ENCODE data around the gene MORN1.

MORN1 gene

GRCh38 chr1:2415337-2415736 lies 24.0 kb upstream of the MORN1 start:
- CTCF ChIA-PET: interaction anchor here (0.7 to 2.5 kb wide), 15 partner anchors 12 to 371 kb away, joined by 3 to 11 read pairs (median 5); partner anchors contain the start of genes FAAP20, PANK4 and TNFRSF14
- Mint-ChIP-seq H3K9me3 (no peaks in the 10 kb centered on the region), H3K36me3 (peaks cover 7% of the 10 kb centered on the region), H3K27me3 (no peaks in the 10 kb centered on the region), H3K4me1 (peaks cover 55% of the 10 kb centered on the region), H3K27ac (peak overlapping the region; percentile 90), H3K4me3 (peak overlapping the region; percentile 80)
- no peak for DNase-seq

- Mint-ChIP-seq H3K4me3 (peak overlapping the region; percentile 80), H3K36me3 (peaks cover 7% of the 10 kb centered on the region), H3K4me1 (peaks cover 56% of the 10 kb centered on the region), H3K27ac (peak overlapping the region; percentile 90), H3K9me3 (no peaks in the 10 kb centered on the region), H3K27me3 (no peaks in the 10 kb centered on the region)
- peak; percentile 89 for DNase-seq
- CTCF ChIA-PET: interaction anchor here (0.6 to 2.5 kb wide), 7 partner anchors 110 to 372 kb away, joined by 3 to 14 read pairs (median 6); partner anchors contain the start of genes FAAP20 and PANK4
Observed at GRCh38 chr1:2414297-2414958, 23.1 kb upstream of the MORN1 start.

- Mint-ChIP-seq H3K4me3 (peak overlapping the region; percentile 80), H3K27me3 (no peaks in the 10 kb centered on the region), H3K36me3 (peaks cover 7% of the 10 kb centered on the region), H3K27ac (peak overlapping the region; percentile 90), H3K4me1 (peaks cover 51% of the 10 kb centered on the region), H3K9me3 (no peaks in the 10 kb centered on the region)
- CTCF ChIA-PET: interaction anchor here (1.0 to 1.7 kb wide), 6 partner anchors 22 to 219 kb away, joined by 3 to 16 read pairs (median 8); partner anchors contain the start of genes FAAP20, MORN1 and RER1
- DNase-seq: peak; percentile 34
Observed at GRCh38 chr1:2413495-2414296, 22.3 kb upstream of the MORN1 start.

GRCh38 chr1:2412773-2413494 lies 21.6 kb upstream of the MORN1 start:
- no peaks in the 10 kb centered on the region for H3K9me3 Mint-ChIP-seq
- H3K4me1 Mint-ChIP-seq: peaks cover 47% of the 10 kb centered on the region
- H3K4me3 Mint-ChIP-seq: peak overlapping the region; percentile 81
- H3K27ac Mint-ChIP-seq: peak overlapping the region; percentile 90
- peaks cover 7% of the 10 kb centered on the region for H3K36me3 Mint-ChIP-seq
- H3K27me3 Mint-ChIP-seq: no peaks in the 10 kb centered on the region
- DNase-seq: no peak
- CTCF ChIA-PET: interaction anchor here (0.6 to 1.7 kb wide), 5 partner anchors 22 to 218 kb away, joined by 3 to 16 read pairs (median 3); partner anchors contain the start of genes FAAP20, MORN1 and RER1

- no peaks in the 10 kb centered on the region for H3K9me3 Mint-ChIP-seq
- DNase-seq: peak; percentile 99
- CTCF ChIA-PET: interaction anchor here (0.6 to 1.7 kb wide), 3 partner anchors 31 to 217 kb away, joined by 3 to 16 read pairs (median 9); partner anchors contain the start of gene FAAP20
- H3K4me1 Mint-ChIP-seq: peaks cover 46% of the 10 kb centered on the region
- H3K4me3 Mint-ChIP-seq: peak within 1 kb of the TSS; percentile 84
- H3K27me3 Mint-ChIP-seq: no peaks in the 10 kb centered on the region
- peak within 1 kb of the TSS; percentile 90 for H3K27ac Mint-ChIP-seq
- H3K36me3 Mint-ChIP-seq: peaks cover 7% of the 10 kb centered on the region
Observed at GRCh38 chr1:2412395-2412772, 21.0 kb upstream of the MORN1 start, which contains the start of gene PEX10. Gene PEX10, minus strand, starts transcription at chr1:2412564. Its CDS starts 62 bp downstream, at chr1:2412502.

- DNase-seq: no peak
- Mint-ChIP-seq H3K4me3 (peak overlapping the region; percentile 84), H3K9me3 (no peaks in the 10 kb centered on the region), H3K36me3 (peaks cover 7% of the 10 kb centered on the region), H3K27ac (peak overlapping the region; percentile 86), H3K4me1 (peaks cover 41% of the 10 kb centered on the region), H3K27me3 (no peaks in the 10 kb centered on the region)
- CTCF ChIA-PET: no interaction called here
Observed at GRCh38 chr1:2411801-2412394, 20.5 kb upstream of the MORN1 start.

- H3K4me3 Mint-ChIP-seq: no peak overlapping the region
- H3K27ac Mint-ChIP-seq: no peak overlapping the region
- peaks cover 13% of the 10 kb centered on the region for H3K36me3 Mint-ChIP-seq
- H3K4me1 Mint-ChIP-seq: peaks cover 21% of the 10 kb centered on the region
- no peaks in the 10 kb centered on the region for H3K9me3 Mint-ChIP-seq
- CTCF ChIA-PET: no interaction called here
- H3K27me3 Mint-ChIP-seq: no peaks in the 10 kb centered on the region
- DNase-seq: no peak
Observed at GRCh38 chr1:2409745-2410144, 18.4 kb upstream of the MORN1 start.

- peak overlapping the region; percentile 45 for H3K27ac Mint-ChIP-seq
- H3K36me3 Mint-ChIP-seq: peaks cover 15% of the 10 kb centered on the region
- H3K9me3 Mint-ChIP-seq: no peaks in the 10 kb centered on the region
- H3K27me3 Mint-ChIP-seq: no peaks in the 10 kb centered on the region
- H3K4me3 Mint-ChIP-seq: no peak overlapping the region
- no peak for DNase-seq
- CTCF ChIA-PET: interaction anchor here (1.1 kb wide), 1 partner anchor 214 kb away, joined by 3 read pairs; the partner anchor contains the start of gene FAAP20
- peaks cover 12% of the 10 kb centered on the region for H3K4me1 Mint-ChIP-seq
Observed at GRCh38 chr1:2408859-2409276, 17.5 kb upstream of the MORN1 start.

GRCh38 chr1:2408456-2408855 lies 17.1 kb upstream of the MORN1 start:
- Mint-ChIP-seq H3K27me3 (no peaks in the 10 kb centered on the region), H3K4me3 (no peak overlapping the region), H3K4me1 (peaks cover 12% of the 10 kb centered on the region), H3K36me3 (peaks cover 17% of the 10 kb centered on the region), H3K9me3 (no peaks in the 10 kb centered on the region), H3K27ac (no peak overlapping the region)
- CTCF ChIA-PET: interaction anchor here (0.6 to 1.1 kb wide), 2 partner anchors 214 to 729 kb away, joined by 3 read pairs; partner anchors contain the start of gene FAAP20
- no peak for DNase-seq

- no peak for DNase-seq
- CTCF ChIA-PET: interaction anchor here (0.6 kb wide), 1 partner anchor 729 kb away, joined by 3 read pairs; no protein-coding TSS in a partner anchor
- Mint-ChIP-seq H3K4me1 (peaks cover 12% of the 10 kb centered on the region), H3K27ac (no peak overlapping the region), H3K27me3 (no peaks in the 10 kb centered on the region), H3K4me3 (no peak overlapping the region), H3K36me3 (peaks cover 18% of the 10 kb centered on the region), H3K9me3 (no peaks in the 10 kb centered on the region)
Observed at GRCh38 chr1:2407991-2408275, 16.6 kb upstream of the MORN1 start.

- no peak overlapping the region for H3K27ac Mint-ChIP-seq
- H3K36me3 Mint-ChIP-seq: peaks cover 22% of the 10 kb centered on the region
- H3K4me3 Mint-ChIP-seq: no peak overlapping the region
- no peak for DNase-seq
- CTCF ChIA-PET: interaction anchor here (0.6 to 0.8 kb wide), 2 partner anchors 13 to 728 kb away, joined by 3 read pairs; no protein-coding TSS in a partner anchor
- H3K27me3 Mint-ChIP-seq: no peaks in the 10 kb centered on the region
- H3K9me3 Mint-ChIP-seq: no peaks in the 10 kb centered on the region
- H3K4me1 Mint-ChIP-seq: peaks cover 12% of the 10 kb centered on the region
Observed at GRCh38 chr1:2407166-2407990, 16.0 kb upstream of the MORN1 start.

GRCh38 chr1:2406451-2407041 lies 15.2 kb upstream of the MORN1 start:
- H3K27ac Mint-ChIP-seq: no peak overlapping the region

More at GRCh38 chr1:2406451-2407041, 15.2 kb upstream of the MORN1 start:
- no peak overlapping the region for H3K4me3 Mint-ChIP-seq
- no peak for DNase-seq
- no peaks in the 10 kb centered on the region for H3K9me3 Mint-ChIP-seq
- CTCF ChIA-PET: no interaction called here
- H3K27me3 Mint-ChIP-seq: no peaks in the 10 kb centered on the region
- H3K4me1 Mint-ChIP-seq: peaks cover 11% of the 10 kb centered on the region
- peaks cover 30% of the 10 kb centered on the region for H3K36me3 Mint-ChIP-seq

Measured in activated naive CD4-positive, alpha-beta T cell treated with anti-CD3 and anti-CD28 coated beads, Interleukin-2, amount 10 ng/mL, durations not matched to agents 7 days and 5 days (primary cell).